Measurements from ENCODE around the gene ATF7IP.
A peak's percentile ranks its signal among the peaks of the same experiment; 100 is the strongest.

ATF7IP gene

DNA sequence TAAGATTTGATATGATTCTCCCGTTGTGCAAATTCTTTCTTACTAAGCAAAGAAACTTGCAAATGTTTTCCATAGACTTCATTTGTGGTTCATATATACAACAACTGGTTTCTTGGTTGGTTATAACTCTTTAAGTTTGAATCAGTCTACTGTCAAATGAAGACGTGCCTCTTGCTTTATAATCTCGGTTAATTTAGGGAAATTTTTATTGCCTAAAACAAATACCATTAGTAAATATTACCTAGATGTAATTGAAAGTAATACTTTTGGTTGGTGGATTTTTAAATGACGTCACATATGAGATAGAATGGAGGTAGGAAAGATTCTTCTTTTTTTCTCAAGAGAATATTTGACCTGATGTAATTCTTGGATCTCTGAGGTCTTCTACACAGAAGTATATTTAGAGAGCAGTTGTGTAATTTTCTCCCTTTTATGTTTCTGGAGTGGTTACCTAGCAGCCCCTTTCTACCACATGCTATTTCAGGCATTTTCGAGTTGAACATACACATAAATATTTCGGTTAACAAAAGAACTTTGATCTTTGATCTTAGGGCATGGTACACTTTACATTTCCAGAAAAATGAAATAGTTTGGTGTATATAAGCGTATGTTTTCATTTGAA, 1.7 kb downstream of the ATF7IP start:
- H3K36me3 Mint-ChIP-seq (ENCODE audit: low read depth) = peaks cover 40% of the 10 kb centered on the region
- peak overlapping the region; percentile 96 for H3K4me3 Mint-ChIP-seq
- peaks cover 33% of the 10 kb centered on the region for H3K4me1 Mint-ChIP-seq
- TF ChIP-seq CTCF (IDR thresholded peaks at IDR 0.05) = no peak
- H3K27me3 Mint-ChIP-seq (ENCODE audit: low read depth, poor library complexity) = no peaks in the 10 kb centered on the region
- no peak for DNase-seq
- peaks cover 48% of the 10 kb centered on the region for H3K9me3 Mint-ChIP-seq
- peak overlapping the region; percentile 98 for H3K27ac Mint-ChIP-seq

DNA sequence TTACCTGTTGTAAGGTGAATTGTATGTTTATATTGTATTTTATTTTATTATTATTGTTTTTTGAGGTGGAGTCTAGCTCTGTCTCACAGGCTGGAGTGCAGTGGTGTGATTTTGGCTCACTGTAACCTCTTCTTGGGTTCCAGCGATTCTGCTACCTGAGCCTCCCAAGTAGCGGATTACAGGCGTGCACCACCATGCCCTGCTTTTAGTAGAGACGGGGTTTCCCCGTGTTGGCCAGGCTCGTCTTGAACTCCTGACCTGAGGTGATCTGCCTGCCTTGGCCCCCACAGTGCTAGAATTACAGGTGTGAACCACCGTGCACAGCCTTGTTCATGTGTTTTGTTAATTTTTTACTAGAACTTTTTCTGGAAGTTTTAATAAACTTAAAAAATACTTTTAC, 3.8 kb downstream of the ATF7IP start:
- Mint-ChIP-seq H3K4me1 (peaks cover 47% of the 10 kb centered on the region), H3K9me3 (peaks cover 51% of the 10 kb centered on the region)

DNA sequence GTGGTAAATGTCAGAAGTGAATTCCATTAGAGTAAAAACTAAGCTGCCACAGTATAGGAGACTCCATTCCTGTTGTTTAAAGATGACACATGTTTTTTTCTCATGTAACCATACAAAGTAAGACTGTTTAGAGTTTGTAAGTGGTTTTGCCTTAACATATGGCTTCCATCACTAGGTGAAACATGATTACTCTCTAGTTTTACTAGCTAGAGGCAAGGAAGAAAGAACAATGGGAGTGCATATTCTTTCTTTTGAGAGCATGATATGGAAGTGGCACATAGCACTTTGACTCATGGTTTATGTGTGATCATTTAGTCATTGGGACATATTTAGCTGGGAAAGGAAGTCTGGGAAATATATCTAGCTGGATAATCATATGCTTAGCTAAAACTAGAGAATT, 7.7 kb downstream of the ATF7IP start:
- DNase-seq = no peak
- H3K36me3 Mint-ChIP-seq (ENCODE audit: low read depth) = peaks cover 85% of the 10 kb centered on the region
- no peak for TF ChIP-seq CTCF (IDR thresholded peaks at IDR 0.05)
- H3K27me3 Mint-ChIP-seq (ENCODE audit: low read depth, poor library complexity) = no peaks in the 10 kb centered on the region
- no peak overlapping the region for H3K4me3 Mint-ChIP-seq
- H3K9me3 Mint-ChIP-seq = peaks cover 71% of the 10 kb centered on the region
- H3K27ac Mint-ChIP-seq = peak overlapping the region; percentile 3
- H3K4me1 Mint-ChIP-seq = peaks cover 29% of the 10 kb centered on the region

More for the DNA sequence above, 3.8 kb downstream of the ATF7IP start:
- Mint-ChIP-seq H3K27me3 (ENCODE audit: low read depth, poor library complexity) (no peaks in the 10 kb centered on the region), H3K4me3 (peak overlapping the region; percentile 72), H3K36me3 (ENCODE audit: low read depth) (peaks cover 56% of the 10 kb centered on the region), H3K27ac (no peak overlapping the region)
- DNase-seq = no peak
- no peak for TF ChIP-seq CTCF (IDR thresholded peaks at IDR 0.05)

GRCh38 chr12:14379508-14379907, 14.0 kb downstream of the ATF7IP start:
- no peak for TF ChIP-seq CTCF (IDR thresholded peaks at IDR 0.05)
- DNase-seq = no peak
- Mint-ChIP-seq H3K27me3 (ENCODE audit: low read depth, poor library complexity) (no peaks in the 10 kb centered on the region), H3K36me3 (ENCODE audit: low read depth) (peaks cover 99% of the 10 kb centered on the region), H3K4me1 (peaks cover 21% of the 10 kb centered on the region), H3K9me3 (peaks cover 96% of the 10 kb centered on the region), H3K4me3 (no peak overlapping the region), H3K27ac (no peak overlapping the region)

DNA sequence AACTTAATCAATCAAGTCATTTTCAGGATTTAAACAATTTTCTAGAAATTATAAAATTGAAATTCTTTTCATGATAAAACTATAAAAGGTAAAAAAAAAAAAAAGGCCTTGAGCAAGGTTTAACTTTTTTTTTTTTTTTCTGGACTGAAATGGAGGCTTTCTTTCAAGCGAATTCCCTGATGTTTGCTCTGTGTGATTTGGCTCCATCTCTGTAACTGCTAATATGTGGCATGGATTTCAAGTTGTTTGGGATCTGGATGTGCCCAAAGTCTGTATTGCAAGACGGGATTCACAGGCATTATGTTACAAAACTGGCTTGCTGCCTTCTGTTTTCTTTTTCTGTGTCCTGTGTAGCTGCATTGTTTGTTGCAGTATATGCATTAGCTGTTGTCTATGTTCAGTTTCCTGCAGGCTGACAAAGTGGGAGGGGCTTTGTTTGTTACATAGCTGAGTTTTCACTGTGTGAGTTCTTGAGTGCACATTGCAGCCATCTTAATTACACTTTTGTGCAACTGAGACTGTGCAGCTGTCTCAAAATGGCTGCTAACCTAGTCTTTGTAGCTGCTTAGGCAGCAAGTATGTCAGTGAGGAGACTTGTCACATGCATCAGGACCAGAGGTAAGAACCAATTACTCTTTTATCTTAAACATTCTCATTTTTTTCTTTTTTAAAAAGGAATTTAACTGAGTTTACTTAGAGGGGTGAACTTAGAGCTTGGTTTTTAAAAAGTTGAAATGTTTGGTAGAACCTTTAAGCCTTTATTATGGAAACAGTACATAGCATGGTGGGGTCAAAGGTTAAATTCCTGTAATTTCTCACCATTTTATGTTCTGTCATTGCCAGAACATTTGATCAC, 19.5 kb downstream of the ATF7IP start:
- no peak for TF ChIP-seq CTCF (IDR thresholded peaks at IDR 0.05)
- peaks cover 88% of the 10 kb centered on the region for H3K36me3 Mint-ChIP-seq (ENCODE audit: low read depth)
- peak; percentile 46 for DNase-seq

More for the DNA sequence above, 19.5 kb downstream of the ATF7IP start:
- peak overlapping the region; percentile 72 for H3K4me3 Mint-ChIP-seq
- H3K27ac Mint-ChIP-seq = peak overlapping the region; percentile 97
- H3K9me3 Mint-ChIP-seq = peaks cover 88% of the 10 kb centered on the region
- H3K4me1 Mint-ChIP-seq = peaks cover 26% of the 10 kb centered on the region
- H3K27me3 Mint-ChIP-seq (ENCODE audit: low read depth, poor library complexity) = no peaks in the 10 kb centered on the region
